Adrenal gland (tissue), 12 donors: Measurements from ENCODE around the gene PARP14. TPM values are rescaled to one million over a fixed set of nuclear protein-coding genes. Genes with fewer than 3 reads are reported as not detected.
A peak's percentile ranks its signal among the peaks of the same experiment; 100 is the strongest.

Experiments
- DNase-seq, 7 donors: peaks; one replicate each; pipeline ENCODE4 v3.0.0-alpha.2; 2019 to 2020
- H3K27ac ChIP-seq, 5 donors: fragments of 200-600 bp; sonication (generic) in 4 of 5; 1 replicate in 3 of 5; 2 replicates in 2 of 5; pipeline versions ENCODE4 v1.5.1 to v1.8.0; 2016 to 2020; ENCODE audit warnings: mild to moderate bottlenecking in 1 of 5
- H3K27me3 ChIP-seq: fragments of 200-600 bp; 2 replicates; pipeline ENCODE4 v1.8.0; 2021
- H3K36me3 ChIP-seq, 2 donors: fragments of 200-600 bp; replicated peaks in 1 of 2; 1 replicate in 1 of 2; 2 replicates in 1 of 2; pipeline versions ENCODE4 v1.5.1 to v1.8.0; 2018 to 2022
- H3K4me1 ChIP-seq, 2 donors: fragments of 200-600 bp; replicated peaks in 1 of 2; 1 replicate in 1 of 2; 2 replicates in 1 of 2; pipeline versions ENCODE4 v1.5.1 to v1.8.0; 2018 to 2021
- H3K4me3 ChIP-seq, 4 donors: fragments of 200-600 bp; sonication (generic) in 3 of 4; one replicate each; pipeline ENCODE4 v1.5.1; 2016 to 2018
- H3K9me3 ChIP-seq, 3 donors: fragments of 200-600 bp; sonication (generic) in 1 of 3; replicated peaks in 1 of 3; 1 replicate in 2 of 3; 2 replicates in 1 of 3; pipeline versions ENCODE4 v1.5.1 to v1.8.0; 2016 to 2021
- POLR2A ChIP-seq, 2 donors: fragments of 450-650 bp; IDR thresholded peaks; one replicate each; pipeline ENCODE4 v1.6.1; 2017; ENCODE audit warnings: antibody characterized with exemption in 2 of 2, mild to moderate bottlenecking in 2 of 2, moderate library complexity in 1 of 2
- WGBS, 4 donors: extraction: QIAGEN DNeasy Blood & Tissue Kit in 2 of 4; methylation state at CpG; one replicate each; pipeline versions ENCODE4 v1.1.5 to v1.1.7; 2013 to 2017; 5-methylcytosine and 5-hydroxymethylcytosine counted together
- intact Hi-C, 2 donors: fragments of 100-400 bp; cut with DNase I; formaldehyde crosslinking; loops; one replicate each; pipeline versions ENCODE4 v1.14.1 to v1.15.0; 2022 to 2023
- polyA plus RNA-seq, 3 donors: library from polyadenylated mRNA; stranded (reverse); fragments of 200-250 nt in 2 of 3; fragments of 350-450 nt in 1 of 3; fragmentation: Illumina TruSeq in 1 of 3; extraction: RNeasy Lipid Tissue Mini Kit (QIAGEN cat#74804) in 1 of 3; gene quantifications; one replicate each; pipeline ENCODE4 v1.2.3, GENCODE V29; 2013 to 2014
- total RNA-seq, 9 donors: library from RNA; depleted of rRNA in 4 of 9; stranded (reverse); fragments of >200 nt in 4 of 9; fragments of 120-200 nt in 1 of 9; fragmentation: NEBNext Ultra II Directional in 1 of 9; extraction: Animal tissue kit (Norgen Biotek cat#: 25700) in 1 of 9; gene quantifications; one replicate each; pipeline versions ENCODE4 v1.1.0 to v1.2.4, GENCODE V29; 2013 to 2023
- TF ChIP-seq, protein P1 (sequence below), 6 experiments: fragments of 450-650 bp in 4 of 6; fragments of 200-600 bp in 2 of 6; sonication (generic) in 1 of 6; IDR thresholded peaks; 1 replicate in 5 of 6; 2 replicates in 1 of 6; pipeline versions ENCODE4 v1.5.1 to v1.8.0; 2016 to 2021; ENCODE audit warnings: antibody characterized with exemption in 6 of 6, mild to moderate bottlenecking in 2 of 6, moderate library complexity in 1 of 6
- donor health status: healthy with polysubstance abuse.
- donor health status: Bipolar disorder and iron deficiency.
- donor health status: DM: yes; HTN: yes; CAD: no.
- donor health status: DM: no; HTN: no; CAD: no.
- donor health status: DM: no; HTN: no; CAD: no.
- donor health status: DM: yes; HTN: yes; CAD: no.

PARP14 gene
- total and polyA plus RNA-seq, 12 donors, result 17.4 to 90.2 (median 45.0) TPM

DNA sequence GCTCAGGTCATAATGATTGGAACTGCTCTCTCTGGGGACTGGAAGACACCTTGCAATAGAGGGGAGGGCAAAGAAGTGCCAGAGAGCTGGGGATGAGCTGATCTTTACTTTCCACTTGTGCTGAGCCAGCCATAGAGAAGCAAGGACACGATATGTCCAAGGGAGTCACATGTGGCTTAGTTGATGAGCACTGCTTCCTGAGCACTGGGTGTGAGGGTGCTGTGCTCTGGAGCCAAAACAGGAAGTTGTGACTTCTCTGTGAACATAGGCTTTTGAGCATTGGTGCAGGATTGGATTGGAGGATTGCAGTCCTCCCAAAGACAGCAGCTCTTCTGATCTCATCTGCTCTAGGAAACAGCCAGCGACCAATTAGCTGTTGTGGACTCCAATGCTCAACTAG is 6.7 kb downstream of the PARP14 start:
- Histone ChIP-seq H3K27ac (no peak overlapping the region), H3K4me1 (peaks cover 9 to 20% of the 10 kb centered on the region in 2 donors), H3K9me3 (no peaks in the 10 kb centered on the region), H3K27me3 (no peaks in the 10 kb centered on the region), H3K4me3 (no peak overlapping the region), H3K36me3 (peaks cover 0 to 4% of the 10 kb centered on the region in 2 donors)
- intact Hi-C loops, result loop anchor here (10.0 kb wide), 2 partner anchors 232 to 302 kb away; partner anchors contain the start of genes FAM162A (in 1 of the 2) and MIX23 (in 1 of the 2)
- 90 to 95% (median 93%) methylated on average over 2 of the region's 2 CpGs for WGBS, 4 donors
- TF ChIP-seq, protein P1, sequence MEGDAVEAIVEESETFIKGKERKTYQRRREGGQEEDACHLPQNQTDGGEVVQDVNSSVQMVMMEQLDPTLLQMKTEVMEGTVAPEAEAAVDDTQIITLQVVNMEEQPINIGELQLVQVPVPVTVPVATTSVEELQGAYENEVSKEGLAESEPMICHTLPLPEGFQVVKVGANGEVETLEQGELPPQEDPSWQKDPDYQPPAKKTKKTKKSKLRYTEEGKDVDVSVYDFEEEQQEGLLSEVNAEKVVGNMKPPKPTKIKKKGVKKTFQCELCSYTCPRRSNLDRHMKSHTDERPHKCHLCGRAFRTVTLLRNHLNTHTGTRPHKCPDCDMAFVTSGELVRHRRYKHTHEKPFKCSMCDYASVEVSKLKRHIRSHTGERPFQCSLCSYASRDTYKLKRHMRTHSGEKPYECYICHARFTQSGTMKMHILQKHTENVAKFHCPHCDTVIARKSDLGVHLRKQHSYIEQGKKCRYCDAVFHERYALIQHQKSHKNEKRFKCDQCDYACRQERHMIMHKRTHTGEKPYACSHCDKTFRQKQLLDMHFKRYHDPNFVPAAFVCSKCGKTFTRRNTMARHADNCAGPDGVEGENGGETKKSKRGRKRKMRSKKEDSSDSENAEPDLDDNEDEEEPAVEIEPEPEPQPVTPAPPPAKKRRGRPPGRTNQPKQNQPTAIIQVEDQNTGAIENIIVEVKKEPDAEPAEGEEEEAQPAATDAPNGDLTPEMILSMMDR (IDR thresholded peaks at IDR 0.05), result no peak
- no peak for TF ChIP-seq POLR2A (IDR thresholded peaks at IDR 0.05)
- DNase-seq, result no peak

DNA sequence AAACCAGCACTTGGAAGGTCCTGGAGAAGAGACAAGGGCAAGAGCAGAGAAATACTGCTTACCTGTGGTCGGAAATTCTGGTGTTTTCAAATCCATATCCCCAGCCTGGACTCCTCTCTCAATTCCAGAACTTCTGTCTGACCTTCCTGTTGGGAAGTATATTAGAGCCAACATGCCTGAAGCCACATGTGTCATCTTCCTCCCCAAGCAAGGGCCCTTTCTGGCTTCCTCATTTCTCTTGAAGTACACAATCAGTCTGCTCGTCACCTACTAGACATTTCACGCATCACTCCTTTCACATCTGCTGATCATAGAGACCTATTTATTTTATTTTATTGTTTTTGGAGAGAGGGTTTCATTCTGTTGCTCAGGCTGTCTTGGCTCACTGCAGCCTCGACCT is 8.4 kb downstream of the PARP14 start:
- H3K4me1 ChIP-seq, result peaks cover 8 to 9% of the 10 kb centered on the region in 2 donors
- intact Hi-C loops, result loop anchor here (10.0 kb wide), 2 partner anchors 234 to 304 kb away; partner anchors contain the start of genes FAM162A (in 1 of the 2) and MIX23 (in 1 of the 2)
- peaks cover 0 to 21% of the 10 kb centered on the region in 2 donors for H3K36me3 ChIP-seq
- H3K9me3 ChIP-seq, result no peaks in the 10 kb centered on the region
- H3K4me3 ChIP-seq, result no peak overlapping the region
- no peak overlapping the region for H3K27ac ChIP-seq
- no peak for DNase-seq
- no peaks in the 10 kb centered on the region for H3K27me3 ChIP-seq
- WGBS, 4 donors, result 83 to 92% (median 89%) methylated on average over 4 of the region's 4 CpGs
- no peak for TF ChIP-seq POLR2A (IDR thresholded peaks at IDR 0.05)
- TF ChIP-seq, protein P1 (IDR thresholded peaks at IDR 0.05), result no peak

DNA sequence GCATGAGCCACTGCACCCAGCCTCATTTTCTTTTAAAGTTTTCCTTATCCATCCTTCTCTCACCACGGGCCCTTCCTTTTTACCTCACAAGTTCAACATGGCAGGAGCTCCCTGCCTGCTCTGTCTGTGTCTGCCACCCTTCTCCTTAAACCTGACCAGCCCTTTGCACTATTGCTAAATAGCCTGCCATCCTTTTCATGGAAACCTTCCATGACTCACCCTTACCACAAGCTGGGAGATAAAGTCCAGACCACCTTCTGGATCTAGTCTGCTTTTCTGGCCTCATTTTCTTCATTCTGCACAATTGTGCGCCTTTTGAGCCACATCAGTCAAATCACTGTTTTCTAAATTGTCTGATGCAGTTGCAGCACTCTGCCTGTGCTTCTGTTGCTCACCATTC is 8.9 kb downstream of the PARP14 start:
- TF ChIP-seq POLR2A (IDR thresholded peaks at IDR 0.05), result no peak
- TF ChIP-seq, protein P1 (IDR thresholded peaks at IDR 0.05), result no peak
- DNase-seq, result peak in 1 of 7 donors; percentile 21
- peak overlapping the region in 1 of 5 donors; percentile 14 for H3K27ac ChIP-seq
- no peaks in the 10 kb centered on the region for H3K9me3 ChIP-seq
- intact Hi-C loops, result loop anchor here (10.0 kb wide), 2 partner anchors 235 to 305 kb away; partner anchors contain the start of genes FAM162A (in 1 of the 2) and MIX23 (in 1 of the 2)
- H3K27me3 ChIP-seq, result no peaks in the 10 kb centered on the region
- peaks cover 8 to 9% of the 10 kb centered on the region in 2 donors for H3K4me1 ChIP-seq
- 85 to 93% (median 91%) methylated on average over 2 of the region's 2 CpGs for WGBS, 4 donors
- H3K36me3 ChIP-seq, result peaks cover 0 to 27% of the 10 kb centered on the region in 2 donors
- H3K4me3 ChIP-seq, result no peak overlapping the region

DNA sequence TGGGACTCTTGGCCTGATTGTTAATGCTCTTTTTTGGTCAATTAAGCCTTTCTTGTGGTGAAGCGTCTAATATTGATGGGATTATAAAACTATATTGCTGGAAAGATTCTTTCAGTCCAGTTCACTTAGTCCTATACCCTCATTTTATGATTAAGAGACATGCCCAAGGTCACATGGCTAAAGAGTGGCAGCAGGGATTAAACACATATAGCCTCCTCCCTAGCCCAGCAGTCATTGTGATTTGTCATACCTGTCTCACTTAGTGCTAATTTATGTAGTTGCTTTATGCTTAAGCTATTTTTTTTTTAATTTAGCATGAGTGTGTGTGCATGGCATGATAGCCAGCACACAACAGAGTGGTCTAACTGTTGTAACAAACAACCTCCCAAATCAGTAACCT is 9.5 kb downstream of the PARP14 start:
- 95 to 100% (median 97%) methylated on average over 1 of the region's 1 CpG for WGBS, 4 donors
- TF ChIP-seq, protein P1 (IDR thresholded peaks at IDR 0.05), result no peak
- no peak for TF ChIP-seq POLR2A (IDR thresholded peaks at IDR 0.05)
- Histone ChIP-seq H3K9me3 (no peaks in the 10 kb centered on the region), H3K27me3 (no peaks in the 10 kb centered on the region), H3K27ac (peak overlapping the region in 1 of 5 donors; percentile 14), H3K4me3 (no peak overlapping the region), H3K4me1 (peaks cover 8 to 9% of the 10 kb centered on the region in 2 donors), H3K36me3 (peaks cover 0 to 27% of the 10 kb centered on the region in 2 donors)
- intact Hi-C loops, result no loop called here
- DNase-seq, result no peak
